Mesenchymal stem cell (in vitro differentiated cells and primary cell): Measurements from ENCODE around the gene TES.

Experiments used
- DNase-seq: peaks from one replicate; pipeline ENCODE4 v3.0.0-alpha.2; 2013
- H2AFZ ChIP-seq: one replicate; pipeline ENCODE4 v1.6.1; 2013; ENCODE audit warnings: low read depth, mild to moderate bottlenecking, control low read depth, inconsistent platforms, low read length, moderate library complexity
- H2AK5ac ChIP-seq: 2 replicates; pipeline ENCODE4 v1.6.1; 2013; ENCODE audit warnings: low read length, moderate library complexity, mild to moderate bottlenecking, inconsistent platforms; ENCODE audit not compliant: severe bottlenecking
- H2BK120ac ChIP-seq: one replicate; pipeline ENCODE4 v1.6.1; 2013; ENCODE audit warnings: low read depth, mild to moderate bottlenecking, inconsistent platforms, low read length, moderate library complexity
- H2BK12ac ChIP-seq, 2 experiments: one replicate each; pipeline ENCODE4 v1.6.1; 2013; ENCODE audit warnings: inconsistent platforms in 2 of 2, low read length in 2 of 2, mild to moderate bottlenecking in 2 of 2, moderate library complexity in 2 of 2, control low read depth in 1 of 2
- H2BK15ac ChIP-seq: one replicate; pipeline ENCODE4 v1.6.1; 2013; ENCODE audit warnings: mild to moderate bottlenecking, low read depth, inconsistent platforms; ENCODE audit not compliant: poor library complexity, severe bottlenecking
- H2BK5ac ChIP-seq: 2 replicates; pipeline ENCODE4 v1.6.1; 2013; ENCODE audit warnings: low read depth, mild to moderate bottlenecking, low read length, control low read depth, inconsistent platforms; ENCODE audit not compliant: poor library complexity, severe bottlenecking
- H3K14ac ChIP-seq, 2 experiments: one replicate each; pipeline ENCODE4 v1.6.1; 2013; ENCODE audit warnings: inconsistent platforms in 2 of 2, low read length in 2 of 2, control low read depth in 1 of 2, mild to moderate bottlenecking in 1 of 2, moderate library complexity in 1 of 2
- H3K18ac ChIP-seq, 2 experiments: one replicate each; pipeline ENCODE4 v1.6.1; 2013; ENCODE audit warnings: inconsistent platforms in 2 of 2, low read length in 2 of 2, control low read depth in 1 of 2, low read depth in 1 of 2, mild to moderate bottlenecking in 1 of 2
- H3K23ac ChIP-seq, 2 experiments: one replicate each; pipeline ENCODE4 v1.6.1; 2013; ENCODE audit warnings: inconsistent platforms in 2 of 2, low read length in 2 of 2, mild to moderate bottlenecking in 2 of 2, moderate library complexity in 2 of 2, control low read depth in 1 of 2
- H3K27ac ChIP-seq: 2 replicates; pipeline ENCODE4 v1.5.1; 2013; ENCODE audit warnings: mild to moderate bottlenecking, moderate library complexity, low read length, control low read depth, inconsistent platforms; ENCODE audit not compliant: poor library complexity, severe bottlenecking
- H3K27me3 ChIP-seq, 2 experiments: 2 replicates each; pipeline versions ENCODE4 v1.6.1 to v1.7.0; 2013; ENCODE audit warnings: low read length in 2 of 2, mild to moderate bottlenecking in 2 of 2, moderate library complexity in 2 of 2, control low read depth in 1 of 2, inconsistent platforms in 1 of 2; ENCODE audit not compliant: control insufficient read depth in 1 of 2, insufficient read depth in 1 of 2
- H3K36me3 ChIP-seq, 2 experiments: 2 replicates each; pipeline versions ENCODE4 v1.6.1 to v1.7.0; 2013; ENCODE audit warnings: low read length in 2 of 2, control low read depth in 1 of 2, inconsistent platforms in 1 of 2, low read depth in 1 of 2, mild to moderate bottlenecking in 1 of 2; ENCODE audit not compliant: insufficient read depth in 2 of 2, control insufficient read depth in 1 of 2
- H3K4ac ChIP-seq, 2 experiments: one replicate each; pipeline ENCODE4 v1.6.1; 2013; ENCODE audit warnings: inconsistent platforms in 2 of 2, low read length in 2 of 2, mild to moderate bottlenecking in 2 of 2, moderate library complexity in 2 of 2, control low read depth in 1 of 2, low read depth in 1 of 2
- H3K4me1 ChIP-seq: 2 replicates; pipeline ENCODE4 v1.6.1; 2013; ENCODE audit warnings: low read depth, low read length, control low read depth; ENCODE audit not compliant: control insufficient read depth, insufficient read depth
- H3K4me2 ChIP-seq: 2 replicates; pipeline ENCODE4 v1.6.1; 2013; ENCODE audit warnings: low read length, mild to moderate bottlenecking, inconsistent platforms; ENCODE audit not compliant: poor library complexity, severe bottlenecking
- H3K4me3 ChIP-seq, 2 experiments: 2 replicates each; pipeline versions ENCODE4 v1.5.1 to v1.7.0; 2013; ENCODE audit warnings: low read length in 2 of 2, mild to moderate bottlenecking in 2 of 2, control low read depth in 1 of 2, low read depth in 1 of 2; ENCODE audit not compliant: insufficient read depth in 1 of 2
- H3K79me1 ChIP-seq: replicated peaks from 2 replicates; pipeline ENCODE4 v1.6.1; 2013; ENCODE audit warnings: mild to moderate bottlenecking, control low read depth, low read length, inconsistent platforms; ENCODE audit not compliant: poor library complexity, severe bottlenecking
- H3K9ac ChIP-seq: 2 replicates; pipeline ENCODE4 v1.7.0; 2013; ENCODE audit warnings: mild to moderate bottlenecking, low read length, moderate library complexity
- H3K9me3 ChIP-seq: 2 replicates; pipeline ENCODE4 v1.7.0; 2013; ENCODE audit warnings: mild to moderate bottlenecking, low read length; ENCODE audit not compliant: control insufficient read depth
- H4K8ac ChIP-seq: one replicate; pipeline ENCODE4 v1.6.1; 2013; ENCODE audit warnings: inconsistent platforms, mild to moderate bottlenecking, low read length, moderate library complexity
- H4K91ac ChIP-seq: one replicate; pipeline ENCODE4 v1.6.1; 2013; ENCODE audit warnings: mild to moderate bottlenecking, low read length, inconsistent platforms
- WGBS: methylation state at CpG from one replicate; pipeline ENCODE4 v1.1.7; 2013; ENCODE audit warnings: mixed read lengths; 5-methylcytosine and 5-hydroxymethylcytosine counted together

Gene TES

DNA sequence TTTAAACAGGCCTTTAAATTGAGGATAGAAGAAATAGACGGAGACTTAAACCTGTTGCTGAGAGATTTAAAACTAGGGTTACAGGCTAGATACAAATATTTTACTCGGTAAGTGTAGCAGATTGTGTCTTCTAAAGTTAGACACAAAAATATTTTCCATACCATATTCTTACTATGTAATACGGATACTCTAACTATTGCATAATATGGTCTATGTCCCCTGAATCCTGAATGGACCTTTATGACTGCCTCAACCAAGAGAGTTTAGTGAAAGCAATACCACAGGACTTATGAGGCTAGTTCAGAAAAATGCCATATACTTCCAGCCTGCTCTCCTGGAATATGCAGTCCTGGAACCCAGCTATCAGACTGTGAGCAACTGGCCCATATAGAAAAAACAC is 13.4 kb upstream of the TES start:
- 95% methylated on average over 2 of the region's 3 CpGs for WGBS
- H2BK12ac ChIP-seq = no peak overlapping the region

DNA sequence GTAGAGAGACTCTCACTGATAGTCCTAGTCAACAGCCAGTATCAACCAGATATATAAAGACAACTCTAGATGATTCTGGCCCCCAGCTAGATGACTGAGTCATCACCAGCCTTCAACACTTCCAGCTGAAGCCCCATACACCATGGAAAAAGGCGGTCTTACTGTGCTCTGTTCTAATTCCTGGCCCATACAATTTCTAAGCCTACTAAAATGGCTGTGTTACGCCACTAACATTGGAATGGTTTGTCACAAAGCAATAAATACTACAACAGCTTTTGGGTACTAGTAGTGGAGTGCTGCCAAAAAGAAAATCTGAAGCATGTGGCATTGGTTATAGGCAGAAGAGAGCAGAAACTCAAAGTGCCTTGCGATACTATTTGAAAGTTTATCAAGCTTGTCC is 13.0 kb upstream of the TES start:
- H3K14ac ChIP-seq = no peak overlapping the region
- H2AK5ac ChIP-seq = peak overlapping the region; percentile 3
- no peak for DNase-seq
- no peak overlapping the region for H2BK120ac ChIP-seq
- no peak overlapping the region for H3K4me3 ChIP-seq
- no peak overlapping the region for H2BK5ac ChIP-seq
- peaks cover 2% of the 10 kb centered on the region for H3K4me1 ChIP-seq
- H4K8ac ChIP-seq = no peak overlapping the region
- no peaks in the 10 kb centered on the region for H3K27me3 ChIP-seq
- no peak overlapping the region for H3K4me2 ChIP-seq
- WGBS = 100% methylated on average over 3 of the region's 3 CpGs
- no peak overlapping the region for H3K23ac ChIP-seq
- no peak overlapping the region for H3K27ac ChIP-seq
- H3K9me3 ChIP-seq = no peaks in the 10 kb centered on the region
- no peak overlapping the region for H4K91ac ChIP-seq
- no peak overlapping the region for H3K4ac ChIP-seq
- no peak overlapping the region for H3K9ac ChIP-seq
- H2BK15ac ChIP-seq = no peak overlapping the region
- H3K36me3 ChIP-seq = no peaks in the 10 kb centered on the region
- H3K18ac ChIP-seq = peak overlapping the region in 1 of 2 experiments; percentile 21
- H3K79me1 ChIP-seq = no peaks in the 10 kb centered on the region
- H2AFZ ChIP-seq = no peak overlapping the region
- no peak overlapping the region for H2BK12ac ChIP-seq

More for the DNA sequence above, 13.4 kb upstream of the TES start:
- Histone ChIP-seq H3K27ac (no peak overlapping the region), H3K36me3 (no peaks in the 10 kb centered on the region), H3K4me1 (peaks cover 2% of the 10 kb centered on the region), H3K4me3 (no peak overlapping the region), H2BK120ac (no peak overlapping the region), H3K4ac (no peak overlapping the region), H3K27me3 (no peaks in the 10 kb centered on the region), H4K8ac (no peak overlapping the region), H2AFZ (no peak overlapping the region), H3K18ac (peak overlapping the region in 1 of 2 experiments; percentile 21), H2BK5ac (no peak overlapping the region), H3K23ac (no peak overlapping the region), H2AK5ac (peak overlapping the region; percentile 3), H3K14ac (no peak overlapping the region), H3K4me2 (no peak overlapping the region), H4K91ac (no peak overlapping the region), H3K9ac (no peak overlapping the region), H3K9me3 (no peaks in the 10 kb centered on the region), H2BK15ac (no peak overlapping the region), H3K79me1 (no peaks in the 10 kb centered on the region)
- no peak for DNase-seq

DNA sequence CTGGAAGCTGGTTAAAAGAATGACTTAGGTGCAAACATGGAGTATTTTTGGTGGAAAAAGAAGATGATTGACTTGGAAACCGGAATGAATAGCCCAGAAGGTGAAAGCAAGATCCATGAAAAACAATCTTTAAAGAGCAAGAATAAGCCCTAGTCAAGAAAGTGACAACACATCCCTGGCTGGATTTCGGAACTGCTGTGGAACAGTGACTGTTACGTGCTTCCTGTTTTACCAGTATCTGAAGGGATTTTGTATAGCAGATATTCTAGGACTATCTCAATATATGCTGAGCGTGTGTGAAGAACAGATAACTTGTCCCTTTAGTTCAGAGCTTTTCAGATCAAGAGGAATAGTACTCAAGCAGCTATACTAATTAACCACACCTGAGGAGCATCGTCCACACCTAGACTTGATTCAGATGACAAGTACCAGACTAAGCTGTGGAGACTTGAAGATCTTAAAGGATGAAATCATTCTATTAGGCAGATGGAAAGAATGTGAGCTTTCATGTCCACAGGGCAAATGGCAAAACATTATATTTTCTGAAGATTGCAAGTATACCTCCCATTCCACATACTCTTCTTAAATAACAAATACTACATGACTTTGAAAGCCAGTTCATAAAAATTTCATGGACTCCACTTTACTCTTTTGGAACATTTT is 11.5 kb upstream of the TES start:
- H3K4me1 ChIP-seq = peaks cover 2% of the 10 kb centered on the region
- H2BK120ac ChIP-seq = no peak overlapping the region
- H3K4ac ChIP-seq = no peak overlapping the region
- H3K36me3 ChIP-seq = no peaks in the 10 kb centered on the region
- no peak overlapping the region for H2BK5ac ChIP-seq
- no peaks in the 10 kb centered on the region for H3K79me1 ChIP-seq
- H2AFZ ChIP-seq = no peak overlapping the region
- no peaks in the 10 kb centered on the region for H3K9me3 ChIP-seq
- H3K23ac ChIP-seq = no peak overlapping the region
- no peak overlapping the region for H2AK5ac ChIP-seq
- H3K18ac ChIP-seq = no peak overlapping the region
- H2BK12ac ChIP-seq = no peak overlapping the region
- H2BK15ac ChIP-seq = no peak overlapping the region
- no peak overlapping the region for H3K4me3 ChIP-seq
- no peak overlapping the region for H3K14ac ChIP-seq
- no peak overlapping the region for H3K9ac ChIP-seq
- WGBS = 96% methylated on average over 3 of the region's 5 CpGs
- H4K8ac ChIP-seq = no peak overlapping the region
- no peak for DNase-seq
- H3K27ac ChIP-seq = no peak overlapping the region
- H3K27me3 ChIP-seq = no peaks in the 10 kb centered on the region
- no peak overlapping the region for H4K91ac ChIP-seq
- H3K4me2 ChIP-seq = no peak overlapping the region

DNA sequence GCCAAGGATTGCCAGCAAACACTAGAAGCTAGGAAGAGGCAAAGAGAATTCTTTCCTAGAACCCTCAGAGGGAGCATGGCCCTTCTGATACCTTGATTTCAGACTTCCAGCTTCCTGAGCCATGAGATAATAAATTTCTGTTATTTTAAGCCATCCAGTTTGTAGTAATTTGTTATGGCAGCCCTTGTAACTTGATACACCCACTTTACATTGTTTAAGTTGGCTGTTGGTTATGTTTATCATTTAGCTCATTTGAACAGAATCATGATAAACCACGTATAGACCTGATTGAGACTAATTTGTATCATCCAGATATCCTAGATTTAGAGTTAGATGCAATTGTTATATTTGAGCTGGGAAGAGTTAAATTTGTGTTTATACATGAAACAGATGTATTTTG is 9.4 kb upstream of the TES start:
- Histone ChIP-seq H3K23ac (no peak overlapping the region), H3K27me3 (no peaks in the 10 kb centered on the region), H3K4ac (no peak overlapping the region)

More for the DNA sequence above, 9.4 kb upstream of the TES start:
- Histone ChIP-seq H2BK5ac (no peak overlapping the region), H2BK12ac (no peak overlapping the region), H2AFZ (no peak overlapping the region), H3K9ac (no peak overlapping the region), H3K4me2 (no peak overlapping the region), H2BK120ac (no peak overlapping the region), H3K14ac (no peak overlapping the region), H4K91ac (no peak overlapping the region), H3K4me1 (peaks cover 2% of the 10 kb centered on the region), H2BK15ac (no peak overlapping the region), H3K4me3 (no peak overlapping the region), H2AK5ac (no peak overlapping the region), H3K79me1 (no peaks in the 10 kb centered on the region), H3K9me3 (no peaks in the 10 kb centered on the region), H3K27ac (peak overlapping the region; percentile 49), H4K8ac (no peak overlapping the region), H3K36me3 (no peaks in the 10 kb centered on the region), H3K18ac (no peak overlapping the region)
- 20% methylated on average over 1 of the region's 1 CpG for WGBS
- no peak for DNase-seq
